ENCODE data around the gene ABHD2.

GRCh38 chr15:89105147-89105546, 16.9 kb downstream of the ABHD2 start:
- TF ChIP-seq REST (tag by site-specific recombination; IDR thresholded peaks at IDR 0.05) (no peak), YY1 (tag by site-specific recombination; IDR thresholded peaks at IDR 0.05) (no peak), CTCF (tag by site-specific recombination; IDR thresholded peaks at IDR 0.05) (no peak), ZNF274 (IDR thresholded peaks at IDR 0.05; ENCODE audit: low read length) (no peak), ZNF274 (tag by site-specific recombination; IDR thresholded peaks at IDR 0.05; ENCODE audit: borderline replicate concordance) (no peak), PATZ1 (tag by site-specific recombination; IDR thresholded peaks at IDR 0.05) (no peak), MYNN (tag by site-specific recombination; IDR thresholded peaks at IDR 0.05; ENCODE audit: borderline replicate concordance) (no peak), ZBTB49 (tag by site-specific recombination; IDR thresholded peaks at IDR 0.05; ENCODE audit: low read depth) (no peak), ZNF211 (tag by site-specific recombination; IDR thresholded peaks at IDR 0.05; ENCODE audit: low read depth) (no peak), ZNF18 (tag by site-specific recombination; IDR thresholded peaks at IDR 0.05) (no peak), ZBTB26 (tag by site-specific recombination; optimal IDR thresholded peaks at IDR 0.05) (no peak), PRDM4 (tag by site-specific recombination; IDR thresholded peaks at IDR 0.05) (no peak), ZNF513 (tag by site-specific recombination; IDR thresholded peaks at IDR 0.05) (no peak)

Measured in HEK293 (cell line).